PFSK-1 (cell line): ENCODE data around the gene ALG14.

Experiments used
- FOXP2 ChIP-seq: optimal IDR thresholded peaks from 2 replicates; pipeline ENCODE3; 2011; ENCODE audit warnings: borderline replicate concordance, control low read depth, inconsistent platforms; ENCODE audit not compliant: insufficient read depth; ENCODE audit errors: extremely low read length, extremely low read depth
- POLR2AphosphoS5 ChIP-seq: IDR thresholded peaks from 2 replicates; pipeline ENCODE4 v1.6.1; 2012; ENCODE audit warnings: low read depth, mild to moderate bottlenecking, control low read depth, low read length, moderate library complexity
- SIN3A ChIP-seq: IDR thresholded peaks from 2 replicates; pipeline ENCODE4 v1.6.1; 2012; ENCODE audit warnings: mild to moderate bottlenecking, low read length, moderate library complexity, borderline replicate concordance; ENCODE audit not compliant: insufficient read depth
- TAF1 ChIP-seq: IDR thresholded peaks from 2 replicates; pipeline ENCODE4 v1.6.1; 2012; ENCODE audit warnings: low read length, control low read depth, borderline replicate concordance; ENCODE audit not compliant: insufficient read depth
- TF ChIP-seq, protein P1 (sequence below), 2 experiments: IDR thresholded peaks; 2 replicates each; pipeline versions ENCODE4 v1.6.1 to v1.8.0; 2011 to 2012; ENCODE audit warnings: low read depth in 2 of 2, low read length in 2 of 2, control low read depth in 1 of 2, inconsistent platforms in 1 of 2, mild to moderate bottlenecking in 1 of 2, moderate library complexity in 1 of 2; ENCODE audit not compliant: insufficient read depth in 1 of 2

Gene ALG14

GRCh38 chr1:94962409-94963265 lies 110.1 kb downstream of the ALG14 start:
- TF ChIP-seq, protein P1, sequence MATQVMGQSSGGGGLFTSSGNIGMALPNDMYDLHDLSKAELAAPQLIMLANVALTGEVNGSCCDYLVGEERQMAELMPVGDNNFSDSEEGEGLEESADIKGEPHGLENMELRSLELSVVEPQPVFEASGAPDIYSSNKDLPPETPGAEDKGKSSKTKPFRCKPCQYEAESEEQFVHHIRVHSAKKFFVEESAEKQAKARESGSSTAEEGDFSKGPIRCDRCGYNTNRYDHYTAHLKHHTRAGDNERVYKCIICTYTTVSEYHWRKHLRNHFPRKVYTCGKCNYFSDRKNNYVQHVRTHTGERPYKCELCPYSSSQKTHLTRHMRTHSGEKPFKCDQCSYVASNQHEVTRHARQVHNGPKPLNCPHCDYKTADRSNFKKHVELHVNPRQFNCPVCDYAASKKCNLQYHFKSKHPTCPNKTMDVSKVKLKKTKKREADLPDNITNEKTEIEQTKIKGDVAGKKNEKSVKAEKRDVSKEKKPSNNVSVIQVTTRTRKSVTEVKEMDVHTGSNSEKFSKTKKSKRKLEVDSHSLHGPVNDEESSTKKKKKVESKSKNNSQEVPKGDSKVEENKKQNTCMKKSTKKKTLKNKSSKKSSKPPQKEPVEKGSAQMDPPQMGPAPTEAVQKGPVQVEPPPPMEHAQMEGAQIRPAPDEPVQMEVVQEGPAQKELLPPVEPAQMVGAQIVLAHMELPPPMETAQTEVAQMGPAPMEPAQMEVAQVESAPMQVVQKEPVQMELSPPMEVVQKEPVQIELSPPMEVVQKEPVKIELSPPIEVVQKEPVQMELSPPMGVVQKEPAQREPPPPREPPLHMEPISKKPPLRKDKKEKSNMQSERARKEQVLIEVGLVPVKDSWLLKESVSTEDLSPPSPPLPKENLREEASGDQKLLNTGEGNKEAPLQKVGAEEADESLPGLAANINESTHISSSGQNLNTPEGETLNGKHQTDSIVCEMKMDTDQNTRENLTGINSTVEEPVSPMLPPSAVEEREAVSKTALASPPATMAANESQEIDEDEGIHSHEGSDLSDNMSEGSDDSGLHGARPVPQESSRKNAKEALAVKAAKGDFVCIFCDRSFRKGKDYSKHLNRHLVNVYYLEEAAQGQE (IDR thresholded peaks at IDR 0.05; ENCODE audit: insufficient read depth in 1 of 2, low read depth in 2 of 2, low read length in 2 of 2): no peak
- TF ChIP-seq SIN3A (no peak), POLR2AphosphoS5 (no peak), FOXP2 (no peak)

- no peak for TF ChIP-seq TAF1
- no peak for TF ChIP-seq POLR2AphosphoS5
- TF ChIP-seq SIN3A: no peak
- TF ChIP-seq FOXP2: no peak
- TF ChIP-seq, protein P1 (IDR thresholded peaks at IDR 0.05; ENCODE audit: insufficient read depth in 1 of 2, low read depth in 2 of 2, low read length in 2 of 2): no peak
Observed at GRCh38 chr1:94961988-94962387, 110.8 kb downstream of the ALG14 start.

GRCh38 chr1:94961582-94961981 lies 111.2 kb downstream of the ALG14 start:
- TF ChIP-seq POLR2AphosphoS5: no peak

DNA sequence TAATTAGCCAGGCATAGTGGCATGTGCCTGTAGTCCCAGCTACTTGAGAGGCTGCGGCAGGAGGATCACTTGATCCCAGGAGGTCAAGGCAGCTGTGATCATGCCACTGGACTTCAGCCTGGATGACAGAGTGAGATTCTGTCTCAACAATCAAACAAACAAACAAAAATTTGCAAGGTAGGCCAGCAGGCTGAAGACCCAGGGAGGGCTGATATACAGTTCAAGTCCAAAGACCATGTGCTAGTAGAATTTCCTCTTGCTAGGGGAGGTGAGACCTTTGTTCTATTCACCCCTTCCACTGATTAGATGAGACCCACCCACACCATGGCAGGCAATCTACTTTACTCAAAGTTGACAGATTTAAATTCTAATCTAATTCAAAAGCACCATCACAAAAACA lies 114.7 kb downstream of the ALG14 start:
- TF ChIP-seq, protein P1 (IDR thresholded peaks at IDR 0.05; ENCODE audit: insufficient read depth in 1 of 2, low read depth in 2 of 2, low read length in 2 of 2): no peak
- no peak for TF ChIP-seq SIN3A

DNA sequence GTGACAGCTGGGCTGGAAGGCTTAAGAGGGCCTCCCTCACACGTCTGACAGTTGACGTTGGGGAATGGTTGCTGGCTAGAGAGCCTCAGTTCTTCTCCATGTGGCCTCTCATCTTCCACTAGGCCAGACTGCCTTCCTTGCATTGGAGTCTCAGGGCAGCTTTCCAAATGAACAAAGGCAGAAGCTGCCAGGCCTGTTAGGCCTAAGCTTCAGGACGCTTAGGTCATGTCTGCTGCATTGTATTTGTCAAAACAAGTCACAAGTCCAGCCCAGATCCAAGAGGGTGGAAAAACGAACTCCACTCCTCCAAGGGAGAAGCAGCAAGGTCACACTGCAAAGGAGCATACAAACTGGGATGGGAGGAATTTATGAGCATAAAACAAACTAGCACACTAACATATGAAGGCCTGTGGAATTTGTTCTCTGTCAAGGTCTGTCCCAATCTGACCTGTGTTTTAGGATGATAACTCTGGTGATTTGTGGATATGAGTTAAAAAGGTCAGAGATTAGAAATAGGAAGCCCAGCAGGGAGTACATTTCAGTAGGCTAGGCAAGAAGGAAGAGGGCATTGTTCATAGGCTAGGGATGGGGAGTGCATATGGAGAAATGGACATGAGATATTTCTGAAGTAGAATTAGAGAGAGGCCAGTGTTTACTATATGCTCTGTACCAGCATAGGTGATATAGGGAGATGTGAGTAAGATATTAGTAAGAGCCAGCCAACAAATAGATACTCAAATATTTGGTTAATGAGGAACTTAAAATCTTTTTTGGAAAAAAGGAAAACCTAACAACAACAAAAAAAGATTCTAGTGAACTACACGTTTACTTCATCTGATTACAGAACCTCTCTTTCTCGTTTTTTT lies 116.8 kb downstream of the ALG14 start:
- no peak for TF ChIP-seq TAF1
- TF ChIP-seq FOXP2: no peak
- TF ChIP-seq, protein P1 (IDR thresholded peaks at IDR 0.05; ENCODE audit: insufficient read depth in 1 of 2, low read depth in 2 of 2, low read length in 2 of 2): no peak
- no peak for TF ChIP-seq POLR2AphosphoS5
- no peak for TF ChIP-seq SIN3A
